PC-9 (cell line): Measurements from ENCODE around the gene IFRD2. TPM values are rescaled to one million over a fixed set of nuclear protein-coding genes. Genes with fewer than 3 reads are reported as not detected.

Source experiments
- BruUV-seq: library from RNA; stranded (reverse); fragments of 400-500 nt; replicated peaks from 2 replicates; lab custom pipeline; 2021; lab: Mats Ljungman, UMichigan
- CTCF ChIA-PET: fragments of 300-600 bp; sonication (Branson Sonifier 250); formaldehyde crosslinking; loops from one replicate; lab custom pipeline; 2022; ENCODE audit warnings: antibody characterized with exemption; lab: Charles Lee
- POLR2A ChIA-PET: fragments of 300-600 bp; sonication (Branson Sonifier 250); formaldehyde crosslinking; loops from one replicate; lab custom pipeline; 2022; ENCODE audit warnings: antibody characterized with exemption; ENCODE audit not compliant: unreplicated experiment; lab: Charles Lee
- DNase-seq, 2 experiments: peaks; one replicate each; pipeline versions ENCODE4 v3.0.0 to v3.0.0-alpha.2; 2015 to 2022; ENCODE audit warnings: mixed read lengths in 1 of 2
- H2AFZ ChIP-seq: fragments of 200-600 bp; sonication (generic); 2 replicates; pipeline ENCODE4 v1.8.1; 2017; ENCODE audit warnings: antibody characterized with exemption
- H3F3A ChIP-seq: fragments of 200-600 bp; sonication (generic); 2 replicates; pipeline ENCODE4 v1.8.1; 2017; ENCODE audit warnings: antibody characterized with exemption, mild to moderate bottlenecking, low read depth; ENCODE audit not compliant: insufficient read depth
- H3K27ac ChIP-seq: fragments of 200-600 bp; sonication (generic); 2 replicates; pipeline ENCODE4 v1.6.1; 2016; ENCODE audit warnings: mixed run types
- H3K27me3 ChIP-seq: fragments of 200-600 bp; sonication (generic); 2 replicates; pipeline ENCODE4 v1.6.1; 2016; ENCODE audit warnings: low read depth, mixed run types; ENCODE audit not compliant: insufficient read depth
- H3K36me3 ChIP-seq: fragments of 200-600 bp; sonication (generic); 2 replicates; pipeline ENCODE4 v1.6.1; 2016; ENCODE audit warnings: low read depth, mixed run types
- H3K4me1 ChIP-seq: fragments of 200-600 bp; sonication (generic); replicated peaks from 2 replicates; pipeline ENCODE4 v1.6.1; 2016; ENCODE audit warnings: mixed run types; ENCODE audit not compliant: insufficient read depth
- H3K4me2 ChIP-seq: fragments of 200-600 bp; sonication (generic); 2 replicates; pipeline ENCODE4 v1.6.1; 2017; ENCODE audit warnings: mixed run types
- H3K4me3 ChIP-seq: fragments of 200-600 bp; sonication (generic); 2 replicates; pipeline ENCODE4 v1.6.1; 2016; ENCODE audit warnings: mixed run types
- H3K79me2 ChIP-seq: fragments of 200-600 bp; sonication (generic); 2 replicates; pipeline ENCODE4 v1.6.1; 2017; ENCODE audit warnings: low read depth, mixed run types
- H3K9me2 ChIP-seq: fragments of 200-600 bp; sonication (generic); 2 replicates; pipeline ENCODE4 v1.8.1; 2017; ENCODE audit warnings: mild to moderate bottlenecking; ENCODE audit not compliant: insufficient read depth
- H3K9me3 ChIP-seq: fragments of 200-600 bp; sonication (generic); 2 replicates; pipeline ENCODE4 v1.8.1; 2016; ENCODE audit warnings: low read depth; ENCODE audit not compliant: insufficient read depth
- H4K20me1 ChIP-seq: fragments of 200-600 bp; sonication (generic); 2 replicates; pipeline ENCODE4 v1.8.1; 2017; ENCODE audit not compliant: insufficient read depth
- EZH2 ChIP-seq: fragments of 200-600 bp; sonication (generic); IDR thresholded peaks from 2 replicates; pipeline ENCODE4 v1.8.0; 2017; ENCODE audit warnings: antibody characterized with exemption, low read depth
- intact Hi-C: fragments of 100-400 bp; cut with micrococcal nuclease; formaldehyde crosslinking; loops from one replicate; pipeline ENCODE4 v1.10.0; 2022; ENCODE audit not compliant: unreplicated experiment
- total RNA-seq: library from RNA; stranded (reverse); gene quantifications from 2 replicates; pipeline ENCODE4 v1.2.3, GENCODE V29; 2021
- TF ChIP-seq, protein P1 (sequence below): fragments of 200-600 bp; sonication (generic); conservative IDR thresholded peaks from 2 replicates; pipeline ENCODE4 v1.6.1; 2017; ENCODE audit warnings: mixed run types, antibody characterized with exemption, mild to moderate bottlenecking, moderate library complexity

IFRD2 gene
- total RNA-seq, 1 experiment from 2014 or later: 93.1 TPM

- TF ChIP-seq, protein P1, sequence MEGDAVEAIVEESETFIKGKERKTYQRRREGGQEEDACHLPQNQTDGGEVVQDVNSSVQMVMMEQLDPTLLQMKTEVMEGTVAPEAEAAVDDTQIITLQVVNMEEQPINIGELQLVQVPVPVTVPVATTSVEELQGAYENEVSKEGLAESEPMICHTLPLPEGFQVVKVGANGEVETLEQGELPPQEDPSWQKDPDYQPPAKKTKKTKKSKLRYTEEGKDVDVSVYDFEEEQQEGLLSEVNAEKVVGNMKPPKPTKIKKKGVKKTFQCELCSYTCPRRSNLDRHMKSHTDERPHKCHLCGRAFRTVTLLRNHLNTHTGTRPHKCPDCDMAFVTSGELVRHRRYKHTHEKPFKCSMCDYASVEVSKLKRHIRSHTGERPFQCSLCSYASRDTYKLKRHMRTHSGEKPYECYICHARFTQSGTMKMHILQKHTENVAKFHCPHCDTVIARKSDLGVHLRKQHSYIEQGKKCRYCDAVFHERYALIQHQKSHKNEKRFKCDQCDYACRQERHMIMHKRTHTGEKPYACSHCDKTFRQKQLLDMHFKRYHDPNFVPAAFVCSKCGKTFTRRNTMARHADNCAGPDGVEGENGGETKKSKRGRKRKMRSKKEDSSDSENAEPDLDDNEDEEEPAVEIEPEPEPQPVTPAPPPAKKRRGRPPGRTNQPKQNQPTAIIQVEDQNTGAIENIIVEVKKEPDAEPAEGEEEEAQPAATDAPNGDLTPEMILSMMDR: peak; percentile 62; the same call in 1 of the 2 replicates
- TF ChIP-seq EZH2: no peak
- no TSS peak for BruUV-seq
- Histone ChIP-seq H3K9me3 (no peaks in the 10 kb centered on the region), H3K9me2 (no peaks in the 10 kb centered on the region), H3K4me3 (no peak overlapping the region), H3K79me2 (no peaks in the 10 kb centered on the region), H3K4me2 (no peak overlapping the region), H3K27ac (no peak overlapping the region), H2AFZ (no peak overlapping the region), H3K4me1 (no peaks in the 10 kb centered on the region; the same call in 1 of the 2 replicates), H3K27me3 (no peaks in the 10 kb centered on the region), H3K36me3 (no peaks in the 10 kb centered on the region), H4K20me1 (no peaks in the 10 kb centered on the region), H3F3A (0 out of 2 replicates have a peak, but pooled peaks cover 4% of the 10 kb centered on the region)
- ChIA-PET CTCF (interaction anchor here (1.3 kb wide), 1 partner anchor 11 kb away, joined by 5 read pairs; no protein-coding TSS in a partner anchor), POLR2A (no interaction called here)
- intact Hi-C loops: loop anchor here (1.0 kb wide), 1 partner anchor 30 kb away; no protein-coding TSS in a partner anchor
- no peak for DNase-seq
These were observed 35.0 kb downstream of the IFRD2 start for GRCh38 chr3:50256978-50257890.

GRCh38 chr3:50255251-50255615 lies 37.0 kb downstream of the IFRD2 start:
- intact Hi-C loops: no loop called here
- TF ChIP-seq EZH2: no peak
- TF ChIP-seq, protein P1: no peak
- H3K4me3 ChIP-seq: no peak overlapping the region

GRCh38 chr3:50254577-50255250 lies 37.5 kb downstream of the IFRD2 start:
- intact Hi-C loops: no loop called here
- no peak overlapping the region for H2AFZ ChIP-seq
- H3K9me3 ChIP-seq: no peaks in the 10 kb centered on the region
- DNase-seq: no peak
- no peak overlapping the region for H3K27ac ChIP-seq
- H3K79me2 ChIP-seq: peaks cover 7% of the 10 kb centered on the region
- BruUV-seq: no TSS peak
- no peaks in the 10 kb centered on the region for H4K20me1 ChIP-seq
- POLR2A ChIA-PET: no interaction called here
- no peaks in the 10 kb centered on the region for H3K9me2 ChIP-seq
- CTCF ChIA-PET: interaction anchor here (0.5 to 0.6 kb wide), 2 partner anchors 29 to 45 kb away, joined by 3 read pairs; partner anchors contain the start of genes HYAL3 and NAA80
- no peaks in the 10 kb centered on the region; the same call in 1 of the 2 replicates for H3K4me1 ChIP-seq
- no peaks in the 10 kb centered on the region for H3K36me3 ChIP-seq
- TF ChIP-seq EZH2: no peak
- TF ChIP-seq, protein P1: no peak
- no peak overlapping the region for H3K4me2 ChIP-seq
- no peak overlapping the region for H3K4me3 ChIP-seq
- H3F3A ChIP-seq: 0 out of 2 replicates have a peak, but pooled peaks cover 4% of the 10 kb centered on the region
- H3K27me3 ChIP-seq: no peaks in the 10 kb centered on the region

More at GRCh38 chr3:50255251-50255615, 37.0 kb downstream of the IFRD2 start:
- Histone ChIP-seq H3K36me3 (no peaks in the 10 kb centered on the region), H3K4me1 (no peaks in the 10 kb centered on the region; the same call in 1 of the 2 replicates), H2AFZ (no peak overlapping the region), H4K20me1 (no peaks in the 10 kb centered on the region), H3K79me2 (peaks cover 3% of the 10 kb centered on the region), H3F3A (0 out of 2 replicates have a peak, but pooled peaks cover 4% of the 10 kb centered on the region), H3K27me3 (no peaks in the 10 kb centered on the region), H3K9me2 (no peaks in the 10 kb centered on the region), H3K4me2 (no peak overlapping the region), H3K9me3 (no peaks in the 10 kb centered on the region), H3K27ac (no peak overlapping the region)
- CTCF ChIA-PET: no interaction called here
- POLR2A ChIA-PET: no interaction called here
- no peak for DNase-seq
- no TSS peak for BruUV-seq
